CD14-positive monocyte (primary cell): Measurements from ENCODE around the gene SKIC8. TPM values are rescaled to one million over a fixed set of nuclear protein-coding genes. Genes with fewer than 3 reads are reported as not detected.

Source experiments
- DNase-seq, 3 donors: peaks; one replicate each; pipeline ENCODE4 v3.0.0-alpha.2; 2011 to 2022
- H2AFZ ChIP-seq: 2 replicates; pipeline ENCODE4 v1.6.0; 2012; ENCODE audit warnings: mild to moderate bottlenecking, low read depth, low read length, inconsistent platforms; ENCODE audit not compliant: insufficient read depth, poor library complexity, severe bottlenecking
- H3K27ac ChIP-seq, 2 donors: 1 replicate in 1 of 2; 2 replicates in 1 of 2; pipeline ENCODE4 v1.5.1; 2012 to 2013; ENCODE audit warnings: low read length in 2 of 2, control low read depth in 1 of 2, inconsistent platforms in 1 of 2, low read depth in 1 of 2, mild to moderate bottlenecking in 1 of 2
- H3K27me3 ChIP-seq, 2 donors: one replicate each; pipeline versions ENCODE4 v1.6.0 to v1.6.1; 2011 to 2013; ENCODE audit warnings: low read length in 2 of 2; ENCODE audit not compliant: control insufficient read depth in 2 of 2, insufficient read depth in 2 of 2
- H3K36me3 ChIP-seq, 2 donors: replicated peaks in 1 of 2; 1 replicate in 1 of 2; 2 replicates in 1 of 2; pipeline versions ENCODE4 v1.5.1 to v1.6.1; 2012 to 2013; ENCODE audit warnings: low read length in 2 of 2, control low read depth in 1 of 2, inconsistent platforms in 1 of 2, mild to moderate bottlenecking in 1 of 2; ENCODE audit not compliant: insufficient read depth in 2 of 2, control insufficient read depth in 1 of 2
- H3K4me1 ChIP-seq, 2 donors: 1 replicate in 1 of 2; 2 replicates in 1 of 2; pipeline versions ENCODE4 v1.5.1 to v1.6.1; 2012 to 2013; ENCODE audit warnings: low read length in 2 of 2, control low read depth in 1 of 2, inconsistent platforms in 1 of 2, mild to moderate bottlenecking in 1 of 2, moderate library complexity in 1 of 2; ENCODE audit not compliant: insufficient read depth in 2 of 2, control insufficient read depth in 1 of 2
- H3K4me2 ChIP-seq: replicated peaks from 2 replicates; pipeline ENCODE3; 2012; ENCODE audit warnings: low read length, moderate library complexity, mild to moderate bottlenecking; ENCODE audit not compliant: poor library complexity, severe bottlenecking; ENCODE audit errors: extremely low read depth
- H3K4me3 ChIP-seq, 3 experiments: fragments of 200-600 bp in 1 of 3; sonication (generic) in 1 of 3; replicated peaks in 1 of 3; 1 replicate in 2 of 3; 2 replicates in 1 of 3; pipeline ENCODE4 v1.5.1; 2011 to 2013; ENCODE audit warnings: low read length in 3 of 3, mild to moderate bottlenecking in 3 of 3, control low read depth in 2 of 3, low read depth in 2 of 3, inconsistent platforms in 1 of 3, moderate library complexity in 1 of 3
- H3K79me2 ChIP-seq: 2 replicates; pipeline ENCODE4 v1.6.0; 2012; ENCODE audit warnings: mild to moderate bottlenecking, control low read depth, inconsistent platforms, low read length, moderate library complexity; ENCODE audit not compliant: insufficient read depth
- H3K9ac ChIP-seq: 2 replicates; pipeline ENCODE4 v1.6.0; 2017; ENCODE audit warnings: low read length, mild to moderate bottlenecking; ENCODE audit not compliant: insufficient read depth, poor library complexity, severe bottlenecking
- H3K9me3 ChIP-seq, 2 donors: replicated peaks in 1 of 2; 1 replicate in 1 of 2; 2 replicates in 1 of 2; pipeline versions ENCODE4 v1.5.1 to v1.6.1; 2012 to 2013; ENCODE audit warnings: low read length in 2 of 2, control low read depth in 1 of 2; ENCODE audit not compliant: control insufficient read depth in 1 of 2, insufficient read depth in 1 of 2
- H4K20me1 ChIP-seq: 2 replicates; pipeline ENCODE4 v1.6.0; 2012; ENCODE audit warnings: mild to moderate bottlenecking, low read length, control low read depth, moderate library complexity; ENCODE audit not compliant: insufficient read depth
- H3K27ac Mint-ChIP-seq, 7 donors: one replicate each; pipeline ENCODE4 v1.8.0; 2020; ENCODE audit warnings: mild to moderate bottlenecking in 7 of 7, mixed read lengths in 7 of 7, moderate library complexity in 6 of 7, inconsistent platforms in 2 of 7
- H3K27me3 Mint-ChIP-seq, 3 donors: one replicate each; pipeline ENCODE4 v1.8.0; 2021 to 2022; ENCODE audit warnings: low read depth in 3 of 3, mild to moderate bottlenecking in 3 of 3, mixed read lengths in 3 of 3, moderate library complexity in 3 of 3, inconsistent platforms in 1 of 3
- H3K36me3 Mint-ChIP-seq, 2 donors: one replicate each; pipeline ENCODE4 v1.8.0; 2020; ENCODE audit warnings: mixed read lengths in 2 of 2, inconsistent platforms in 1 of 2, mild to moderate bottlenecking in 1 of 2
- H3K4me1 Mint-ChIP-seq: one replicate; pipeline ENCODE4 v1.8.0; 2020; ENCODE audit warnings: mild to moderate bottlenecking, mixed read lengths
- H3K4me3 Mint-ChIP-seq, 2 donors: one replicate each; pipeline ENCODE4 v1.8.0; 2020; ENCODE audit warnings: mild to moderate bottlenecking in 2 of 2, mixed read lengths in 2 of 2, moderate library complexity in 1 of 2
- H3K9me3 Mint-ChIP-seq, 7 donors: one replicate each; pipeline ENCODE4 v1.8.0; 2020 to 2022; ENCODE audit warnings: mixed read lengths in 7 of 7, mild to moderate bottlenecking in 6 of 7, moderate library complexity in 6 of 7, inconsistent platforms in 2 of 7
- WGBS: methylation state at CpG from one replicate; pipeline ENCODE4 v1.1.5; 2013; ENCODE audit warnings: missing lambda C conversion rate; ENCODE audit not compliant: insufficient coverage; 5-methylcytosine and 5-hydroxymethylcytosine counted together
- intact Hi-C, 2 donors: fragments of 100-400 bp; cut with micrococcal nuclease; formaldehyde crosslinking; loops; one replicate each; pipeline versions ENCODE4 v1.15.0 to v1.15.1; 2023
- polyA plus RNA-seq, 3 donors: library from polyadenylated mRNA; depleted of rRNA in 1 of 3; unstranded in 2 of 3; stranded (reverse) in 1 of 3; fragments of 300-500 nt in 2 of 3; fragments of >200 nt in 1 of 3; fragmentation: Illumina TruSeq in 2 of 3; gene quantifications; 1 replicate in 2 of 3; 2 replicates in 1 of 3; pipeline ENCODE4 v1.2.3, GENCODE V29; 2012 to 2021
- TF ChIP-seq, protein P1 (sequence below): fragments of 200-600 bp; IDR thresholded peaks from one replicate; pipeline ENCODE4 v1.8.0; 2022; ENCODE audit warnings: antibody characterized with exemption, mild to moderate bottlenecking

The SKIC8 gene
- polyA plus RNA-seq, 3 donors = 59.8 to 123 (median 88.0) TPM

DNA sequence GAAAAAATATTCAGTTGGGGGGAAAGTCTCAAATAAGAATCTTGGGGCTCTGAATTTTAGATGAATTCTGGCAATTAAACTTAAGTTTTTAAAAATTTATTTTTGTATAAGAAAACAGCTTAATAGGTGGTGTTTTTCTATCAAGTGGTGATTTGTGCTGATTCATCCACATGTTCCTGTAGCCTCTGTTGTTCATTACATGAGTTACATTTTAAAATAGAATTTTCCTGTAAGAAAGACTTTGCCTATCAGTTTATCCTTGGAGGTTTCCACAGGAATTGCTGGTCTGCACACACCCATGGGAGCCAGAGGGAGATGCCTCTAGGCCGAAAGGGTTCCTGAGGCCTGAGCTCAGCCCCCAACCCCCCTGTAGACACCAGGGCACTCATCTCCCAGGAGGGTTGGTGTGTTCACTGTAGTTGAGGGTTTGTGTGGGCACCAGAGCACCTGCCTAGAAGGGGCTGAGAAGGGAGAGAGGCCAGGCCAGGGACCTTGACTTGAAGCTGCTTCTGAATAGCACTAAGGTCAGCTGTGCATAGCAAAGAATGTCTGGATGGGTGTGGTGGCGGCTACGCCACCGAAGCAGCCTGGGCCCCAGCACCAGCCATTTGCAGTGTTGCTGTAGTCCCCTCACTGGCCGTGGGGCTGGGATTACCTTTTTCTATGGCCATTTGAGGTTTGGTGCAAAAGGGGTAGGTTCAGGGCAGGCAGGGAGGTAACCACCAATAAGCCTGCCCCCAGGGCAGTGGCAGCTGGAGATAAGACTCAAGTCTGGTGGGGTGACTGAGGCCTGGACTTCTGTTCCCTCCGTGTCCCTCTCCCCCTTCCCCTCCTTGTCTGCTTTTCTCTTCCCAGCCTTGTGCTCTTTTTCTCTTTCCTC is 23.1 kb downstream of the SKIC8 start:
- H4K20me1 ChIP-seq = no peaks in the 10 kb centered on the region
- no peaks in the 10 kb centered on the region for H3K9me3 Mint-ChIP-seq
- no peak overlapping the region for H2AFZ ChIP-seq
- peaks cover 57 to 70% of the 10 kb centered on the region in 2 donors for H3K36me3 ChIP-seq
- H3K4me1 ChIP-seq = peaks cover 9% of the 10 kb centered on the region in 2 donors
- peaks cover 9% of the 10 kb centered on the region for H3K4me1 Mint-ChIP-seq
- 90% methylated on average over 4 of the region's 6 CpGs for WGBS
- H3K27ac ChIP-seq = no peak overlapping the region
- no peak overlapping the region for H3K27ac Mint-ChIP-seq
- TF ChIP-seq, protein P1, sequence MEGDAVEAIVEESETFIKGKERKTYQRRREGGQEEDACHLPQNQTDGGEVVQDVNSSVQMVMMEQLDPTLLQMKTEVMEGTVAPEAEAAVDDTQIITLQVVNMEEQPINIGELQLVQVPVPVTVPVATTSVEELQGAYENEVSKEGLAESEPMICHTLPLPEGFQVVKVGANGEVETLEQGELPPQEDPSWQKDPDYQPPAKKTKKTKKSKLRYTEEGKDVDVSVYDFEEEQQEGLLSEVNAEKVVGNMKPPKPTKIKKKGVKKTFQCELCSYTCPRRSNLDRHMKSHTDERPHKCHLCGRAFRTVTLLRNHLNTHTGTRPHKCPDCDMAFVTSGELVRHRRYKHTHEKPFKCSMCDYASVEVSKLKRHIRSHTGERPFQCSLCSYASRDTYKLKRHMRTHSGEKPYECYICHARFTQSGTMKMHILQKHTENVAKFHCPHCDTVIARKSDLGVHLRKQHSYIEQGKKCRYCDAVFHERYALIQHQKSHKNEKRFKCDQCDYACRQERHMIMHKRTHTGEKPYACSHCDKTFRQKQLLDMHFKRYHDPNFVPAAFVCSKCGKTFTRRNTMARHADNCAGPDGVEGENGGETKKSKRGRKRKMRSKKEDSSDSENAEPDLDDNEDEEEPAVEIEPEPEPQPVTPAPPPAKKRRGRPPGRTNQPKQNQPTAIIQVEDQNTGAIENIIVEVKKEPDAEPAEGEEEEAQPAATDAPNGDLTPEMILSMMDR = no peak
- H3K27me3 ChIP-seq = no peaks in the 10 kb centered on the region
- H3K4me3 Mint-ChIP-seq = no peak overlapping the region
- peaks cover 51 to 62% of the 10 kb centered on the region in 2 donors for H3K36me3 Mint-ChIP-seq
- no peaks in the 10 kb centered on the region for H3K79me2 ChIP-seq
- no peaks in the 10 kb centered on the region for H3K9me3 ChIP-seq
- no peak overlapping the region for H3K4me2 ChIP-seq
- intact Hi-C loops = no loop called here
- H3K9ac ChIP-seq = no peak overlapping the region
- peaks cover 0 to 1% (median 0%) of the 10 kb centered on the region in 3 donors for H3K27me3 Mint-ChIP-seq
- no peak for DNase-seq
- no peak overlapping the region for H3K4me3 ChIP-seq

DNA sequence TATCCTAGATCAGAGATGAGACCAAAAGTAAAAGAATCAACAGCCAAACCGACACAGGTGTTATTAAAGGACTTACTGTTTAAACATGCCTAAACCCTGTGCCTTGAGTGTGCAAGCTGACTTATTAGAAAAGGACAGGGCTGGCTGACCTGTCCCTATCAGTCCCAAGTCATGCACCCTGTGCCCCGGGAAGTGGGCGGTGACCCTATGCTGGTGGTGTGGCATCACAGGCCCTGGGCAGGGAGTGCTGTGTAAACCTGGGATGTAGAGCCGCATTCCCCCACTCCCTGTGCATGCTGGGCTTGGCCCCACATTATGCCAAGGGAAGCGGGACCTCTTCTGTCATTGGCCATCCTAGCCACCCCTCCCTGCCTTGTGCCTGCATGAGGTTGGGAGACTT is 24.4 kb downstream of the SKIC8 start:
- Histone ChIP-seq H3K9ac (no peak overlapping the region), H3K4me3 (no peak overlapping the region), H3K27ac (no peak overlapping the region), H3K27me3 (no peaks in the 10 kb centered on the region), H3K36me3 (peaks cover 46 to 70% of the 10 kb centered on the region in 2 donors), H3K9me3 (no peaks in the 10 kb centered on the region), H3K79me2 (no peaks in the 10 kb centered on the region), H3K4me1 (peaks cover 9% of the 10 kb centered on the region in 2 donors), H2AFZ (no peak overlapping the region), H3K4me2 (no peak overlapping the region), H4K20me1 (no peaks in the 10 kb centered on the region)
- TF ChIP-seq, protein P1 = no peak
- Mint-ChIP-seq H3K9me3 (no peaks in the 10 kb centered on the region), H3K4me3 (no peak overlapping the region), H3K4me1 (peaks cover 9% of the 10 kb centered on the region), H3K36me3 (peaks cover 47 to 55% of the 10 kb centered on the region in 2 donors), H3K27ac (no peak overlapping the region), H3K27me3 (peaks cover 0 to 1% (median 0%) of the 10 kb centered on the region in 3 donors)
- 94% methylated on average over 2 of the region's 5 CpGs for WGBS
- DNase-seq = no peak
- intact Hi-C loops = no loop called here
